NCI-H2029 (cell line): ENCODE data around the gene CTAGE15.
"Not testable (repeated sequence)": the region's sequence is repeated elsewhere in the genome, so short reads cannot be mapped to it uniquely, and the experiment has no call there.

Source experiments
- DNase-seq: peaks from one replicate; lab custom pipeline; 2025; lab: John Stamatoyannopoulos, UW

CTAGE15 gene

GRCh38 chr7:143622130-143622529 lies 50.5 kb downstream of the CTAGE15 start:
- DNase-seq: not testable (repeated sequence)
